Tibial nerve (tissue), 4 donors: ENCODE measurements around the gene PGM5. TPM values are rescaled to one million over a fixed set of nuclear protein-coding genes. Genes with fewer than 3 reads are reported as not detected.

Source experiments
- DNase-seq, 2 donors: peaks; one replicate each; pipeline ENCODE4 v3.0.0-alpha.2; 2019; ENCODE audit warnings: low spot score in 2 of 2
- H3K27ac ChIP-seq, 4 donors: fragments of 200-600 bp; sonication (generic) in 3 of 4; one replicate each; pipeline ENCODE4 v1.5.1; 2017 to 2019; ENCODE audit warnings: mild to moderate bottlenecking in 1 of 4
- H3K27me3 ChIP-seq, 2 donors: fragments of 200-600 bp; sonication (generic) in 1 of 2; one replicate each; pipeline versions ENCODE4 v1.5.1 to v1.6.0; 2017 to 2019
- H3K36me3 ChIP-seq, 3 donors: fragments of 200-600 bp; sonication (generic); one replicate each; pipeline ENCODE4 v1.5.1; 2018 to 2019
- H3K4me1 ChIP-seq, 4 donors: fragments of 200-600 bp; sonication (generic) in 3 of 4; one replicate each; pipeline ENCODE4 v1.5.1; 2017 to 2019
- H3K4me3 ChIP-seq, 4 donors: fragments of 200-600 bp; sonication (generic) in 3 of 4; one replicate each; pipeline ENCODE4 v1.5.1; 2017 to 2019; ENCODE audit warnings: mild to moderate bottlenecking in 1 of 4, moderate library complexity in 1 of 4
- H3K9me3 ChIP-seq, 4 donors: fragments of 200-600 bp; sonication (generic) in 3 of 4; one replicate each; pipeline ENCODE4 v1.5.1; 2017 to 2019
- CTCF ChIP-seq, 5 experiments: fragments of 200-600 bp in 3 of 5; fragments of 450-650 bp in 2 of 5; sonication (generic) in 3 of 5; IDR thresholded peaks; one replicate each; pipeline ENCODE4 v1.5.1; 2016 to 2019; ENCODE audit warnings: antibody characterized with exemption in 5 of 5, mild to moderate bottlenecking in 3 of 5, moderate library complexity in 2 of 5
- EP300 ChIP-seq, 2 donors: sonication (generic); formaldehyde crosslinking; IDR thresholded peaks; one replicate each; pipeline ENCODE4 v1.6.1; 2017; ENCODE audit warnings: antibody characterized with exemption in 2 of 2, mild to moderate bottlenecking in 1 of 2
- POLR2A ChIP-seq, 2 donors: fragments of 450-650 bp; IDR thresholded peaks; one replicate each; pipeline ENCODE4 v1.6.1; 2017; ENCODE audit warnings: antibody characterized with exemption in 2 of 2, mild to moderate bottlenecking in 2 of 2, moderate library complexity in 2 of 2
- WGBS, 2 donors: methylation state at CpG; one replicate each; pipeline ENCODE4 v1.1.5; 2018; 5-methylcytosine and 5-hydroxymethylcytosine counted together
- total RNA-seq, 4 donors: library from RNA; depleted of rRNA; stranded (reverse); fragments of >200 nt; gene quantifications; one replicate each; pipeline ENCODE4 v1.1.0, GENCODE V29; 2016

PGM5 gene
- total RNA-seq, 4 donors from 2014 or later: 20.1 to 43.1 (median 27.0) TPM

- WGBS, 2 donors: 49 to 64% methylated on average over 7 of the region's 7 CpGs
- peak in 1 of 2 donors; percentile 2 for DNase-seq
- Histone ChIP-seq H3K4me1 (no peaks in the 10 kb centered on the region), H3K9me3 (no peaks in the 10 kb centered on the region), H3K27me3 (no peaks in the 10 kb centered on the region), H3K36me3 (peaks cover 0 to 8% (median 0%) of the 10 kb centered on the region in 3 donors), H3K4me3 (no peak overlapping the region), H3K27ac (no peak overlapping the region)
- TF ChIP-seq POLR2A (IDR thresholded peaks at IDR 0.05) (no peak), EP300 (IDR thresholded peaks at IDR 0.05) (no peak)
Measured at GRCh38 chr9:68530618-68531017, 174.2 kb downstream of the PGM5 start.

- peaks cover 0 to 8% (median 0%) of the 10 kb centered on the region in 3 donors for H3K36me3 ChIP-seq
- H3K27me3 ChIP-seq: no peaks in the 10 kb centered on the region
- 84 to 97% methylated on average over 4 of the region's 4 CpGs for WGBS, 2 donors
- peak in 1 of 2 donors; percentile 1 for DNase-seq
- no peak overlapping the region for H3K4me3 ChIP-seq
- no peak overlapping the region for H3K27ac ChIP-seq
- H3K9me3 ChIP-seq: no peaks in the 10 kb centered on the region
- H3K4me1 ChIP-seq: no peaks in the 10 kb centered on the region
- no peak for TF ChIP-seq CTCF (IDR thresholded peaks at IDR 0.05)
- TF ChIP-seq EP300 (IDR thresholded peaks at IDR 0.05): no peak
- TF ChIP-seq POLR2A (IDR thresholded peaks at IDR 0.05): no peak
Measured at GRCh38 chr9:68532131-68532530, 175.7 kb downstream of the PGM5 start.

- no peak for DNase-seq
- 75 to 76% methylated on average over 3 of the region's 3 CpGs for WGBS, 2 donors
- Histone ChIP-seq H3K27me3 (no peaks in the 10 kb centered on the region), H3K27ac (no peak overlapping the region), H3K4me3 (no peak overlapping the region), H3K4me1 (no peaks in the 10 kb centered on the region), H3K9me3 (no peaks in the 10 kb centered on the region), H3K36me3 (peaks cover 0 to 8% (median 0%) of the 10 kb centered on the region in 3 donors)
- TF ChIP-seq CTCF (IDR thresholded peaks at IDR 0.05): no peak
- TF ChIP-seq POLR2A (IDR thresholded peaks at IDR 0.05): no peak
- TF ChIP-seq EP300 (IDR thresholded peaks at IDR 0.05): no peak
Measured at GRCh38 chr9:68533678-68534077, 177.3 kb downstream of the PGM5 start.

GRCh38 chr9:68536876-68537615 lies 180.6 kb downstream of the PGM5 start:
- no peak overlapping the region for H3K27ac ChIP-seq
- no peaks in the 10 kb centered on the region for H3K36me3 ChIP-seq
- 70 to 73% methylated on average over 9 to 10 of the region's 10 CpGs for WGBS, 2 donors
- H3K9me3 ChIP-seq: no peaks in the 10 kb centered on the region
- no peak for TF ChIP-seq POLR2A (IDR thresholded peaks at IDR 0.05)
- no peak for TF ChIP-seq CTCF (IDR thresholded peaks at IDR 0.05)
- TF ChIP-seq EP300 (IDR thresholded peaks at IDR 0.05): no peak
- DNase-seq: no peak
- H3K27me3 ChIP-seq: no peaks in the 10 kb centered on the region
- no peak overlapping the region for H3K4me3 ChIP-seq
- peaks cover 0 to 16% (median 2%) of the 10 kb centered on the region in 4 donors for H3K4me1 ChIP-seq

- H3K4me1 ChIP-seq: peaks cover 0 to 17% (median 2%) of the 10 kb centered on the region in 4 donors
- 58 to 69% methylated on average over 1 of the region's 1 CpG for WGBS, 2 donors
- H3K36me3 ChIP-seq: no peaks in the 10 kb centered on the region
- H3K27me3 ChIP-seq: no peaks in the 10 kb centered on the region
- H3K4me3 ChIP-seq: no peak overlapping the region
- TF ChIP-seq CTCF (IDR thresholded peaks at IDR 0.05) (no peak), EP300 (IDR thresholded peaks at IDR 0.05) (no peak), POLR2A (IDR thresholded peaks at IDR 0.05) (no peak)
- H3K9me3 ChIP-seq: no peaks in the 10 kb centered on the region
- no peak for DNase-seq
- H3K27ac ChIP-seq: no peak overlapping the region
Measured at GRCh38 chr9:68537616-68537880, 181.1 kb downstream of the PGM5 start.
